ENCODE measurements around the gene ARMC12.

The ARMC12 gene

DNA sequence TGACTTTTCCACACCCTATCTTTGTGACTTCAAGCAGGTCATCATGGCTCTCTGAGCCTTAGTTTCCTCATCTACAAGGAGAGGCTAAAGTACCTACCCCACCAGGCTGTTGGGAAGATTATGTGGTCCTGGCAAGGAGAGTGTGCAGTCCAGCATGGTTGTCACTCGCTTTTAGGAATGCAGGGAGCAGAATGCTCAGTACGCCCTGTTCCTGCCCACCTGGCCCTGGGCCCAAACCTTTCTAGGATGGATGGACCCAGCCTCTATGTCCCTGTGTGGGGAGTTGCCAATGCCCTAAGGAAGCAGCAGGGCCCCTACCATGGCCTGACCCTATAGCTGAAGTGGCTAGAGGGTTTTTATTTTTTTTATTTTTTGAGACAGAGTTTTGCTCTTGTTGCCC lies 41.6 kb downstream of the ARMC12 start:
- no peak for FAIRE-seq

DNA sequence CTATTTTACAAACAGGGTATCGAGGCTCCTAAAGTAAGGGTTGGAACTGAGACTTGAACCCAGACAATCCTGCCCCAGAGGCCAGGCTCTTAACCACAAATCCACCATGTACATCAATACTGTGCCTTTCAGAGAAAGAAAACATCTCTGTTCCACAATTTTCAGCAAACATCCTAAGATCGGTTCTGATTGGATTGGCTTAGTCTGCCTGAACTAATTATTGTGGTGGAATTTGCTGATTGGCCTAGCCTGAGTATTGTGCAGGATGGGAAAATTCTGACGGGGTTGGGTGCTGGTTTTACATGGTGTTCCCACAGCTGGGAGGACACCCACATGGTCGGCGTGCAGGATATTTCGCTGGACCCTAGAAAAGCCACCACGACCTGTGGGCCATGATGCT lies 43.9 kb downstream of the ARMC12 start, which contains the start of gene CLPSL1:
TSS of gene CLPSL1 (plus strand) at position 301 of the 400 bp plus-strand sequence. CDS start at position 393, 92 bp downstream.
- FAIRE-seq, result no peak

DNA sequence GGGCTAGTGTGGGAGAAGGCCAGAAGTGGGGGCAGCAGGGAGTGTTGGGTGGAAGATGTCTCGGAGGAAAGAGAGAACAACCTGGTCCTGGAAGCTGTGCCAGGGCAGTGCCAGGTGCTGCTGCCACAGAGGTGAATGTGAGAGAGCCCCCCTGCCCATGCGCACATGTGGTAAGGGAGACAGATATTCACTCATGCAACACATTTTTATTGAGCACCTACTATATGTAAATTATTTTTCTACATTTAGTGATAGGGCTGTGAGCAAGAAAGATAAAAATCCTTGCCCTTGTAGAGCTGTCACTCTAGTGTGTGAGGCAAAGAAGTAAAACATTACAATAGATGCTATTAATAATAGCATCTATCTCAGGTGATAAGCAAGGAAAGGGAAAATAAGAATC lies 44.5 kb downstream of the ARMC12 start:
- FAIRE-seq, result no peak

- no peak for FAIRE-seq
Measured at GRCh38 chr6:35782424-35782823, 45.6 kb downstream of the ARMC12 start.

DNA sequence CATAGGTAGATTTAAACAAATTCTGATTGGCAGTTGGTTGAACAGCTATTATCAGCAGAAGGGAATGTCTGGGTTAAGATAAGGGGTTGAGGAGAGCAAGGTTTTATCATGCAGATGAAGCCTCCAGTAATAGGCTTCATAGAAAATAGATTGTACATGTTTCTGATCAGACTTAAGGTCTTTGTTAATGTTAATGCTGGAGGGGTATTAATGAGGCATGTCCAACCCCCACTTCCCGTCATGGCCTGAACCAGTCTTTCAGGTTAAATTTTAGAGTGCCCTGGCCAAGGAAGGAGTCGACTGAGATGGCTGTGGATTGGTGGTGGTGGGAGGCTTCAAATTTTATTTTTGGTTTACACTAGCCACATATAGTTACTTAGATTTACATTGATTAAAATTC lies 47.4 kb downstream of the ARMC12 start:
- no peak for FAIRE-seq

DNA sequence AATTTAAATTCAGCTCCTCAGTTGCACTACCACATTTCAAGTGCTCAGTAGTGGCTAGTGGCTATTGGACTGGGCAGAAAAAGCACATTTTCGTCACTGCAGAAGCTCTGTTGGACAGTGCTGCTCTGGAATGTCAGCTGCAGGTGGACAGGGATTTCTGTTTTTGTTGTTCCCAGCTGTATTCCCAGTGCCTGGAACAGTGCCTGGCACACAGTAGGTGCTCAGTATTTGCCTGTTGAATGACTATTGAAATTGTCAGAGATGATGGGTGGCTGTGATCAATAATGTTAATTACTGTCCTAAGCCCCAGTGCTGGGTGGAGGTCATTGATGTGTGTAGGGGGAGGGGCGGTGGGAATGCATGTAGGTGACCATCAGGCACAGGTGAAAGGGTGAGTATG lies 49.4 kb downstream of the ARMC12 start:
- FAIRE-seq, result no peak

- no peak for FAIRE-seq
Measured at GRCh38 chr6:35786810-35787209, 50.0 kb downstream of the ARMC12 start.

DNA sequence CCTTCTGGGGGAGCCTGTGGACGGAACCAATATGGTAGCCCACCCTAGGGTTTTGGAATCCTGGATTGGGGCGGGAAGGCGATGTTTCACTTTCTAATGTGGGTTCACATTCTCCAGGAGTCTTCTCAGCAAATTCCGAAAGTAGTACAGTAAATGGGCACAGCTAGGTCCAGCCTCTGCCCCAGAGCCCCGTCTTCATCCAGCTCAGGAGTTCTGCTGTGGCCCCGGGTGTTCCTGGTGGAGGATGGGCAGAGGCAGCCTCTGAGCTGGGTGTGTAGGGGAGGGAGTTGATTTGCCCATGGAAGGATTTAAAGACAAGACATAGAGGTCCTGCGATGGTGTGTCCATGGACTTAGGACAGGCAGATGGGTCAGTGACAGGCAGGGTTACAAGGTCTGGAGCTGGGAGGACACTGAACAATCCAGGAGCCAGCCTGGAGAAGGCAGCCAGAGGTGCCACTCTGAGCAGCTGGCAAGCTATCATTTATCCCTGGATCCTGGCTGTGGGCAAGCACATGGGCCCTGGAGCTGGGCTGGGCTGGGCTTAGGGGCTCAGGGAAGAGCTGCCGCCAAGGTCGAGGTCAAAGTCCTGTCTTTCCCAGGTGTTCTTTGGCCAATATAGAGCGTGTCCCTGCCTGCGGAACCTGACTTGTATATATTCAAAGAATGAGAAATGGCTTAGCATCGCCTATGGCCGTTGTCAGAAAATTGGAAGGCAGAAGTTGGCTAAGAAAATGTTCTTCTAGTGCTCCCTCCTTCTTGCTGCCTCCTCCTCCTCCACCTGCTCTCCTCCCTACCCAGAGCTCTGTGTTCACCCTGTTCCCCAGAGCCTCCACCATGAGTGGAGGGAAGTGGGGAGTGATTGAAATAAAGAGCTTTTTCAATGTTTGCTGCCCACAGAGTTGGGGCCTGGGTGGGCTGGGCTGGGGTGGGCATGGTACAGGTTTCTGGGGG lies 50.7 kb downstream of the ARMC12 start:
- FAIRE-seq, result no peak

DNA sequence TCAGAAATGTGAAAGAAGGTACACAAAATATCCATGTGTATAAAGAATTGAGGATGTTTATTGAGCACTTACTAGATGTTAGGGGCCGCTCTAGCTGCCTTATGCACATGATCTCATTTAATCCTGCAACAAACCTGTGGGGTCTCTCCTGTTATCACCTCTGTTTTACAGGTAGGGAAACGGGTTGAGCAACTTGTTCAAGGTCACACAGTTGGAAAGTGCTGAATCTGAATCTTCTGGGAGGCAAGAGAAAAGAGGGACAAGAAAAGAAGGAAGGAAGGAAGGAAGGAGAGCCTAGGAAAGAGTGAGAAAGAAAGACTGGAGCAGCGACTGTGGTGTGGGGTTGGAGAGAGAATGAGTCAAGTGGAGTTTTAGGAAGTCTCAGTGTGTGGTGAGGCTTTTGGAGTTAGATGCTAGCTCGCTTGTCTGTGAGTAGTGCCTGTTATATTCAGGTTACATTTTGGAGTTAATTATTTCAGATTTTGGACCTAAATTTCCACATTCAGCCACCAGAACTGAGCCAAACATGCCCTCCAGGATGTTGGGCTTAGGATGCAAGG lies 51.7 kb downstream of the ARMC12 start:
- no peak for FAIRE-seq

GRCh38 chr6:35790683-35791082 lies 53.9 kb downstream of the ARMC12 start:
- no peak for FAIRE-seq

DNA sequence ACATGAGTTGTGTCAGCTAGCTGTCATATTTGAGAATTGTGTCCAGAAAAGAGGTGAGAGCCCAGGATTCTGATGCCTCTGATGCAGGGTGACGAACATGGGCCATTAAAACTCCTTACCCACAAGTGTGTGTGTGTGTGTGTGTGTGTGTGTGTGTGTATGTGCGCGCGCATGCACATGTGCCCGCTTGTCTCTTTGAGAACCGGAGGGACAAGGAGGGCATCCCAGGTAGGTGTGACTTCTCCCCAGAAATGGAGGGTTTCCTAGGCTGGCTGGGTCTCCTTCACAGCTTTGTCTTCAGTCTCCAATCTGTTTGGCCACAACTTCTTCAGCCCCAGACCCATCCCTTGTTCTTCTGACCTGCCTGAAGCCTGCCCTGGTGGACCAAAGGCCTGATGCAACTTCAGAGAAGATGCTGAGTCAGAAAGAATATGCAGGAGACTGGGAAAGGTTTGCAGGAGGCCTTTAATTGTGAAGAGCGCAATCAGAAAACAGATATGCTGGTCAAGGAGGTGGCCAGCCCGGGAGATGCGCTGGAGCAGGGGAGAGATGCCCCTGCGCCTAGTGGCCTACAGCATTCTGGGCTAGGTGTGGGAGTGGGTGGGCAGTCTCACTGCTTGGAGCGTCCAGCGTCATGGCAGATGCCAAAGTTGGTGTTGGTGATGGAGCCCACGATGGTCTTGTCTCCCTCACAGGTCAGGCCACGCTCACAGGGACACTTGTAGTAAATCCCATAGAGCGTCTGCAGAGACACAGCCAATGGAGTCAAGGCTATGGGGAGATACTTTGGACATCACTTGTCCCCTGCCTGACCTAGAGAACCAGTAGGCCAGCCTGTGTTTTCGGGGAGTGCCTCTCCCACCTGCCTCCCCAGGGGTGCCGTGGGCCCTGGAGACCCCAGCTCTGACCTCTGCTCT lies 58.0 kb downstream of the ARMC12 start:
- no peak for FAIRE-seq

DNA sequence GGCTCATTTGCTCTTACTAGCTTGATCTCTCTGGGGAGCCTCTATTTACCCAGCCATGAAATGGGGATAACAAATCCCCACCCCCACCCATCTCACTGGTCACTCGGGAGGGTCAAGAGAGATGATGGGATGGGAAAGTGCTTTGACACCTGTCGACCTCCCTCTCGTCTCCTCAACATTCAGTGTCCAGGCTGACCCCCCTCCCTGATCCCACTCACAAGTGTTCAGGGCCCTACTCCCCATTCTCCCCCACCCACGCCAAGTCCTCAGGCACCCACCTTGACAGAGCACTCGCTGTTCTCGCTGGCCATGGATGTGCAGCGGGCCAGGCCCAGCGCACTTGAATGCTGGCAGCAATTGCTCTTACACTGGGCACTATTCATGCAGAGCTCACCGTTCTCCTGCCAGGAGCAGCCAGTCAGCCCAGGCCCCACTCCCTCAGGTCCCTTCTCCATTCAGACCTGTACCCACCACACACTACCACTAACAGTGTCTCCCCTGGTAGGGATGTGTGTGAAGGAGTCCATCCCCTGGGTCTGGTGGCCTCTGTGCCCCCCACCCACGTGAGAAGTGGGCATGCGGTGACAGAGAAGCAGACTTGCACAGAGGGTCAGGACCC lies 58.7 kb downstream of the ARMC12 start:
- no peak for FAIRE-seq

GRCh38 chr6:35796236-35796635 lies 59.4 kb downstream of the ARMC12 start:
- no peak for FAIRE-seq

DNA sequence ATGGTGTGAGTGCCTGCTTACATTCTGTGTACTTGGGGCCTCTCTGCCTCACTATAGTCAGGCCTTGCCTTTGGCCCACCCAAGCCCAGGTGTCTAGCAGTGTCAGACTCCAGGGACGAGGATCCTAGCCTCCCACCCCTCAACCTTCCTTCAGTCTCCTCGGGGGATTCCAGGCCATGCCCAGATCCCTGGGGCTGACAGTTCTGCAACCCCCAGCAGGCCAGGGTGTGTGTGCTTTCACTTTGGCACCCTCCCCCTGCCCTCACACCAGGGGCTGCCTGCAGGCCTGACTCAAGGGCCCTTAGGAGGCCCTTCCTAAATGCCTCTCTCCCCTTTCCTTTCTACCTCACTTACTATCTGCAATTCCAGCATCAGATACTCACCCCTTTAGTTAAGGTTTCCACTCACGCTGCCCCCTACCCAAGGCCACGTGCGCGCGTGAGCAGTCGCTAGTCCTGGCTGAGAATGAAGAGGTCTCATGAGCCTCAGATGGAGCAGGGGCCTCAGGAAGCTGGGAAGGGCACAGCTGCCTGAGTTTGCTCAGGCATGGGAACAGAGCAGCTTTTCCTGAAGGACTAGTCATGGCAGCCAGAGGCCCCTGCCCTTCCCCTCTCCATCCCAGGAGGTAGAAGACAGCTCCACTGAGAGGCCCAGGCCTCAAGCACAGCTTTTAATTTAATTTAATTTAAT lies 61.1 kb downstream of the ARMC12 start:
- no peak for FAIRE-seq
